Prostate gland (tissue), 2 donors: ENCODE data around the gene IKZF1. TPM values are rescaled to one million over a fixed set of nuclear protein-coding genes. Genes with fewer than 3 reads are reported as not detected.

Experiments used
- DNase-seq: peaks from one replicate; pipeline ENCODE4 v3.0.0-alpha.2; 2019; ENCODE audit warnings: low spot score
- H3K27ac ChIP-seq, 2 donors: fragments of 200-600 bp; sonication (generic); 2 replicates each; pipeline ENCODE4 v1.5.1; 2017 to 2019
- H3K27me3 ChIP-seq: fragments of 200-600 bp; sonication (generic); replicated peaks from 2 replicates; pipeline ENCODE4 v1.5.1; 2019; ENCODE audit not compliant: insufficient read depth
- H3K36me3 ChIP-seq, 2 donors: fragments of 200-600 bp; sonication (generic); 1 replicate in 1 of 2; 2 replicates in 1 of 2; pipeline versions ENCODE4 v1.5.1 to v1.8.1; 2017 to 2019
- H3K4me1 ChIP-seq: fragments of 200-600 bp; sonication (generic); replicated peaks from 2 replicates; pipeline ENCODE4 v1.5.1; 2019
- H3K4me3 ChIP-seq, 2 donors: fragments of 200-600 bp; sonication (generic); 2 replicates each; pipeline ENCODE4 v1.5.1; 2017 to 2019
- H3K9me3 ChIP-seq: fragments of 200-600 bp; sonication (generic); 2 replicates; pipeline ENCODE4 v1.5.1; 2017
- POLR2A ChIP-seq: fragments of 450-650 bp; IDR thresholded peaks from one replicate; pipeline ENCODE4 v1.6.1; 2016; ENCODE audit warnings: antibody characterized with exemption, mild to moderate bottlenecking
- POLR2AphosphoS5 ChIP-seq: sonication (generic); formaldehyde crosslinking; IDR thresholded peaks from one replicate; pipeline ENCODE4 v1.6.1; 2017; ENCODE audit warnings: antibody characterized with exemption
- WGBS: methylation state at CpG from one replicate; pipeline ENCODE4 v1.1.5; 2018; 5-methylcytosine and 5-hydroxymethylcytosine counted together
- intact Hi-C: fragments of 100-400 bp; cut with DNase I; formaldehyde crosslinking; loops from one replicate; pipeline ENCODE4 v1.14.2; 2022
- total RNA-seq, 2 donors: library from RNA; depleted of rRNA; stranded (reverse); fragments of >200 nt; gene quantifications; one replicate each; pipeline ENCODE4 v1.1.0, GENCODE V29; 2016
- TF ChIP-seq, protein P1 (sequence below), 4 experiments: fragments of 200-600 bp in 2 of 4; fragments of 450-650 bp in 2 of 4; sonication (generic) in 2 of 4; IDR thresholded peaks; 1 replicate in 3 of 4; 2 replicates in 1 of 4; pipeline ENCODE4 v1.5.1; 2016 to 2019; ENCODE audit warnings: antibody characterized with exemption in 4 of 4, mild to moderate bottlenecking in 2 of 4, moderate library complexity in 2 of 4

Gene IKZF1
- total RNA-seq, 2 donors from 2014 or later: 2.7 to 7.7 TPM

DNA sequence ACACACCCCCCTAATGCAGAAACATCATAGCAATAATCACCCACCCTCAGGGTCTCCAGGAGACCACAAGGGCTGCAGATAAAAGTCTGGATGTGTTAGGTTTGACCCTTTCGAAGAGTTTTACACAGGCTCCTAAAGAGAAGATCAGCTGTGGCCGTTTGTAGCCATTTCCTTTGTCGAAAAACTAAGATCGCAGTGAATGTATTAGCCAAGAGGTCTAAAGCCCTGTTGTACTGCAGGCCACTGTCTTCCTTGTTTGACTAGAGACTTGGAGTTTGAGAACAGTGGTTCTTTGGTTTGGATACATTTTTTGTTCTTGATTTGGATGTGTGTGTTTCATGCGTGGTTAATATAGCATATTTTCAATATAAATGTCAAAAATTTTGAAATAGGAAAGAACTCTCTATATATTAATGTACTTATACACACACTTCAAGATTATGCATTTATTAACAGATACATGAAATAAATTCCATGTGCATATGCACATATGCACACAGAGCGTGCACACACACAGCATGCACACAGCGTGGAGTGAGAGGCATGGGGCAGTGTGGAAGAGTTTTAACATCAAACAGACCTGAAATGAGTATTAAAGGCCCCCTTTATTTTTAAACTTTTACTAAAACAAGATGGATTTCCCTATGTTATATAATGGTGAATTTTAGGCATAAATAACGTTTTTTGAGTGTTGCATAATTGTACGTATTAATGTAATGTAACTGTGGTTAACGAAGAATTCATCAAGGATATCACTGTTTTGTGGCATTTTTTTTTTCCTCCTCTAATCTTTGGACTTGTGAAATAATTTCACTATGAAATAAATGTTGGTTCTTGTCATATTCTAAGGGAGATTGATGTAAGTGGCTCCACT, 2.2 kb downstream of the IKZF1 start:
- no peak overlapping the region for H3K4me3 ChIP-seq
- DNase-seq: no peak
- intact Hi-C loops: no loop called here
- H3K27me3 ChIP-seq: no peaks in the 10 kb centered on the region
- 71% methylated on average over 10 of the region's 10 CpGs for WGBS
- no peaks in the 10 kb centered on the region for H3K4me1 ChIP-seq
- no peaks in the 10 kb centered on the region for H3K36me3 ChIP-seq
- no peak for TF ChIP-seq POLR2AphosphoS5
- TF ChIP-seq, protein P1, sequence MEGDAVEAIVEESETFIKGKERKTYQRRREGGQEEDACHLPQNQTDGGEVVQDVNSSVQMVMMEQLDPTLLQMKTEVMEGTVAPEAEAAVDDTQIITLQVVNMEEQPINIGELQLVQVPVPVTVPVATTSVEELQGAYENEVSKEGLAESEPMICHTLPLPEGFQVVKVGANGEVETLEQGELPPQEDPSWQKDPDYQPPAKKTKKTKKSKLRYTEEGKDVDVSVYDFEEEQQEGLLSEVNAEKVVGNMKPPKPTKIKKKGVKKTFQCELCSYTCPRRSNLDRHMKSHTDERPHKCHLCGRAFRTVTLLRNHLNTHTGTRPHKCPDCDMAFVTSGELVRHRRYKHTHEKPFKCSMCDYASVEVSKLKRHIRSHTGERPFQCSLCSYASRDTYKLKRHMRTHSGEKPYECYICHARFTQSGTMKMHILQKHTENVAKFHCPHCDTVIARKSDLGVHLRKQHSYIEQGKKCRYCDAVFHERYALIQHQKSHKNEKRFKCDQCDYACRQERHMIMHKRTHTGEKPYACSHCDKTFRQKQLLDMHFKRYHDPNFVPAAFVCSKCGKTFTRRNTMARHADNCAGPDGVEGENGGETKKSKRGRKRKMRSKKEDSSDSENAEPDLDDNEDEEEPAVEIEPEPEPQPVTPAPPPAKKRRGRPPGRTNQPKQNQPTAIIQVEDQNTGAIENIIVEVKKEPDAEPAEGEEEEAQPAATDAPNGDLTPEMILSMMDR (IDR thresholded peaks at IDR 0.05): no peak
- no peak overlapping the region for H3K27ac ChIP-seq
- H3K9me3 ChIP-seq: no peaks in the 10 kb centered on the region

DNA sequence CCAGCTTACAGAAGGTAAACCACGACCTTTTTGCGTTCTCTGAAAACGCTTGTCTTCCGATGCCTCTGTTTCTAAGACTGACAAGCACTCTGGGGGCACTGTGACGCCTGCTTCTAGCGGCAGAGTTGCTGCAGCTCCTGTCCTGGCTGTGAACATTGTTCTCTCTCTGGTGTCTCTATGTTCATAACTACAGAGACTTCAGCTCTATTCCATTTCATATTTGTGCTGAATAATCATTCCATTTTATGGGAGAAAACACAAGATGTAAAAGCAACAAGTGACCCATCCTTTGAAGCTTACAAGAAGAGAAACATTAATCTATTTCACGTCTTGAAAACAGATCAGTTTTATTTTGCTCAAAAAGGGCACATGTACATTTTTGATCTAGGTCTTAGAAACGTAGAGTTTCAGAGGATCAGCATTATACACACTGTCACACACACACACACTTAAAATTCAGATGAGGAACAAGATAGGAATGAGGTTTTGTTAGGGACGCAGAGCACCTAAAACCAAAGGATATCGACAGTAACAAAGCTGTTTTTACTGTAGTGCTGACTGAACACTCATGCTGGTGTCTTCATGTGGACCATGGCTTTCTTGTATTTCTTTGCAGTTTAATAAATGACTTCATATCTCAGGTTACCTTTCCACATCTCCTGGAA, 3.0 kb downstream of the IKZF1 start:
- TF ChIP-seq POLR2AphosphoS5 (no peak), POLR2A (no peak)
- TF ChIP-seq, protein P1 (IDR thresholded peaks at IDR 0.05): no peak
- 49% methylated on average over 10 of the region's 10 CpGs for WGBS
- H3K27me3 ChIP-seq: no peaks in the 10 kb centered on the region
- no peak overlapping the region for H3K4me3 ChIP-seq
- no peak overlapping the region for H3K27ac ChIP-seq
- no peak for DNase-seq
- no peaks in the 10 kb centered on the region for H3K36me3 ChIP-seq
- no peaks in the 10 kb centered on the region for H3K4me1 ChIP-seq
- intact Hi-C loops: no loop called here
- H3K9me3 ChIP-seq: no peaks in the 10 kb centered on the region

DNA sequence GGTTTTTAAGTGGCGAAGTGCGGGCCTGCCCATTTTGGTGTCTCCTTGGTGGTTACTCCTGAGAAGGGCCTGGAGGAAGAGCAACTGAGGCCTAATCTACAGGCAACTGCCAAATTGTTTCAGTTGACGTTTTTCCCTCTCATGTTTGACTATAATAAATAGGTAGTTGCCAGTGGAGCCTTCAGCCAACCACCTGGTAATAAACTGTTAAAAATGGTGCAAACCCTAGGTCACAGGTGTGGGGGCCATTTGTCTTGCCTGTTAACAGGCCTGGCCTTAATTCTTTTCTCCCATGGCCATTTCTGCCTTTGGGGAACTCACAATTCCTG, 3.7 kb downstream of the IKZF1 start:
- 68% methylated on average over 3 of the region's 3 CpGs for WGBS
- DNase-seq: no peak
- intact Hi-C loops: no loop called here
- Histone ChIP-seq H3K4me1 (no peaks in the 10 kb centered on the region), H3K9me3 (no peaks in the 10 kb centered on the region), H3K4me3 (no peak overlapping the region), H3K27me3 (no peaks in the 10 kb centered on the region), H3K27ac (no peak overlapping the region), H3K36me3 (no peaks in the 10 kb centered on the region)
- TF ChIP-seq POLR2AphosphoS5: no peak

DNA sequence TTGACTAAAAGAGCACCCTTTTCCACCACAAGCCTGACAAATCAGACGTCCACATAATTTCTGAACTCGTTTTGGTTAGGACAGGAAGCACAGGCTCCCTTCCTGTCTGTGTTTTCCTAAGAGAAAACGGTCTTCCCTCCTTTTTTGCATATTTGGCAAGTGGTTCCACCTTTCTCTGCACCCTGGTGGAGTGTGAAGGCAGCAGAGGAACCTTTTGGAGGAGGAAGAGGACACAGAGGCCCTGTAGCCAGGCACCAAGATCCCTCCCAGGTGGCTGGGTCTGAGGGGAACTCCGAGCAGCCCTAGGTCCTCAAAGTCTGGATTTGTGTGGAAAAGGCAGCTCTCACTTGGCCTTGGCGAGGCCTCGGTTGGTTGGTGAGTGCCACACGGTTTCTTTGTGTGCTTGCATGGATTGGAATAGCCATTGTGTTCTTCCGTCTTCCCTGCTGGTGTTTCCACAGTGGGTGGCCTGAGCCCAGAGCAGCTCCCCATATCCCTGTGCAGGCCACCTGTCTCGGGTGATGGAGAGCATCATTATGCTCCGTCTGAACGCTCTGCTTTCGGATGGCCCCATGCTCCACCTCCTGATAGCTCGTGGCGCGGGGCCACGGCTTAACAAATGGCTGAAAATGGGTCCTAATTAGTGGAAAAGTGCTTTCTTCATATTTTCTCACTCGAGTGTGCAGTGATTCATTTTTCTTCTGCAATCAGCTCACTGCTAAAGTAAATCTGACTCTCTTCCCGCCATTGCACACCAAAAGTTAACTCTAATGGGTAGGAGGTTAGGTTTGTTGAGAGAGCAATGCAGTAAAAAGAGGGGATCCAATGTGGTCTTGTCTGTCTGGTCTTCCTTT, 4.2 kb downstream of the IKZF1 start:
- 77% methylated on average over 18 of the region's 18 CpGs for WGBS
- no peak for DNase-seq
- intact Hi-C loops: no loop called here
- Histone ChIP-seq H3K27me3 (no peaks in the 10 kb centered on the region), H3K4me1 (no peaks in the 10 kb centered on the region), H3K4me3 (no peak overlapping the region), H3K36me3 (no peaks in the 10 kb centered on the region), H3K27ac (no peak overlapping the region), H3K9me3 (no peaks in the 10 kb centered on the region)
- TF ChIP-seq, protein P1 (IDR thresholded peaks at IDR 0.05): no peak
- no peak for TF ChIP-seq POLR2A
- no peak for TF ChIP-seq POLR2AphosphoS5

DNA sequence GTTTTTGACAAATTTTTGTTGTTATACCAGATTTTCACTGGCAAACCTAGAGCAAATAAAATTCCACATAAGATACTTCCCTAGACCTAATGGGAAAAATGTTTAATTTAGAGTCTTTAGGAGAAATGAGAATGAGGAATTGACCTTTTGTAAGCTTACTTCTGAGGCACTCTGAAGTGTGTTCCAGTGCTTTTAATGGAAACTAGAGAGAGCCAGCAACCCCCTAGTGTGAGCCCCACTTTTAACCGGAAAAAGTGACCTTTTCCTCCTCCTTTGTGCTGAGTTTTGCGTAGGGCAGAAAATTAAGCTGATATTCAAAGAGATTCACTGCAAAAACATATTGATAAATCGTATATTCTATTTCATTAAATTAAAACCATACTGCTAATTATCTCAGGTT, 5.2 kb downstream of the IKZF1 start:
- no peak for DNase-seq
- Histone ChIP-seq H3K4me1 (no peaks in the 10 kb centered on the region), H3K27me3 (no peaks in the 10 kb centered on the region), H3K27ac (no peak overlapping the region), H3K36me3 (no peaks in the 10 kb centered on the region), H3K4me3 (no peak overlapping the region), H3K9me3 (no peaks in the 10 kb centered on the region)
- 76% methylated on average over 3 of the region's 3 CpGs for WGBS
- TF ChIP-seq POLR2A (no peak), POLR2AphosphoS5 (no peak)
- TF ChIP-seq, protein P1 (IDR thresholded peaks at IDR 0.05): no peak
- intact Hi-C loops: no loop called here
